ENCODE measurements around the gene RFXANK.

RFXANK gene

DNA sequence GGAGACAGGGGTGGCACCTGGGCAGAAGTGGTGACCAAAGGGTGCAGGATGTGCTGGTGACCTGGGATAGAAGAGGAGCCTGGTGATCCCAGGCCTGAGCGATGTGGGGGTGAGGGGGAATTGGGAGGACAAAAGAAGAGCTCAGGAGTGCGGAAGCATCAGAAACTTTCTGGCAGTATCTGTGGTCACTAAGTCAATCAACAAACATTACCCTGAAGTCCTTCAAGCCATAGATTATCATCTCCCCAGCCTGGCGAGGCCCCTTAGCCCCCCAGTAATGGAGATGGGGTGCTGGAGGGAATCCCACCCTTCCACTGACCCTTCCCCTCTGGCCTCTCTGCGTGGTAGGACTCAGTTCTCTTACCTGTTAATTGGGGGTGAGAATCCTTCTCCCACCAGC is 32.5 kb upstream of the RFXANK start:
- TF ChIP-seq, protein P1, sequence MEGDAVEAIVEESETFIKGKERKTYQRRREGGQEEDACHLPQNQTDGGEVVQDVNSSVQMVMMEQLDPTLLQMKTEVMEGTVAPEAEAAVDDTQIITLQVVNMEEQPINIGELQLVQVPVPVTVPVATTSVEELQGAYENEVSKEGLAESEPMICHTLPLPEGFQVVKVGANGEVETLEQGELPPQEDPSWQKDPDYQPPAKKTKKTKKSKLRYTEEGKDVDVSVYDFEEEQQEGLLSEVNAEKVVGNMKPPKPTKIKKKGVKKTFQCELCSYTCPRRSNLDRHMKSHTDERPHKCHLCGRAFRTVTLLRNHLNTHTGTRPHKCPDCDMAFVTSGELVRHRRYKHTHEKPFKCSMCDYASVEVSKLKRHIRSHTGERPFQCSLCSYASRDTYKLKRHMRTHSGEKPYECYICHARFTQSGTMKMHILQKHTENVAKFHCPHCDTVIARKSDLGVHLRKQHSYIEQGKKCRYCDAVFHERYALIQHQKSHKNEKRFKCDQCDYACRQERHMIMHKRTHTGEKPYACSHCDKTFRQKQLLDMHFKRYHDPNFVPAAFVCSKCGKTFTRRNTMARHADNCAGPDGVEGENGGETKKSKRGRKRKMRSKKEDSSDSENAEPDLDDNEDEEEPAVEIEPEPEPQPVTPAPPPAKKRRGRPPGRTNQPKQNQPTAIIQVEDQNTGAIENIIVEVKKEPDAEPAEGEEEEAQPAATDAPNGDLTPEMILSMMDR (IDR thresholded peaks at IDR 0.05; ENCODE audit: borderline replicate concordance, control extremely low read depth, extremely low read depth, insufficient read depth, missing control alignments) = no peak
- in situ Hi-C loops (cut with MboI; ENCODE audit: low sequenced_read_pairs, unreplicated experiment) = no loop called here
- no peak for DNase-seq (ENCODE audit: low spot score)

DNA sequence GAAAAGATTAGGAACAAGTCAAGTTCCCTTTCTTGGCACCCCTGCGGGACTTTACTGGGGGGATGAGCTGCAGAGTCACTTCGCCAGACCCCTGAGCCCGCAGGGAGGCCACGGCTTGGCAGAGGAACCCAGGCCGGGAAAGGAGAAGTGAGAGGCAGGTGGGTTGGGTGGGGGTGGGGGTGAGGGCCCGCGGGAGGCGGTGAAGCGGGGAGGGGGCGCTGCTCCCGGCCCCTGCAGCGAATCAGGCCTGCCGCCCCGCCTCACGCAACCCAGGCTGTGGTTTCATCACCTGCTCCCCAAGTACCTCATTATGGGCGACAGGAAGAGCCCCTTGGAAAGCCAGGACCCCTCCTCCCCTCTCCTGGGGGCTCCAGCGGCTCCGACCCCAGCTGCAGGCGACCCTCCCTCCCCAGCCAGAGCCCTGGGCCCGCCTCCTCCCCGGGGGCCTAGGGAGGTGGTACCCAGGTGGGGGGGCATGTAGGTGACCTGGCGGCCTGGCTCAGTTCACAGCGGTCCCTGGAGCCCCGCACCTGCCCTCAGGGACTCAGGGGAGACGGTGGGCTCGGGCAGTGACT is 31.5 kb upstream of the RFXANK start:
- peak; percentile 79 for DNase-seq (ENCODE audit: low spot score)

DNA sequence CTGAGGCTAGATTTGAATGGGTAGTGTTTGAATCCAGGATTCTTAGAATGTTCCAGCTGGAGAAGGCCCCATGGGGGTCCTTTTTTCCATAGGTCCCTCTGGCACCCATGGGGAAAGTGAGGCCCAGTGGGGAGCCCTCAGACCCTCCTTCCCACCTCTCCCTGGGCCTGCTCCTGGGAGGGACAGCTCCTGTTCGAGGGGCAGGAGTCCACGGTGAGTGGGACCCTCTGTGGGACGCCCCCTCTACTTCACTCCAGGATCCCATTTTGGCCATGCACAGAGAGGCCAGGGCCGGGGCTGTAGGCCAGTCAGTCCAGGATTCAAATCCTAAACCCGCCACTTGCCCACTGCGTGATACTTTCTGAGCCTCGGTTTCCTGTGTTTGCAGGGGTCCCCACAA is 29.6 kb upstream of the RFXANK start:
- in situ Hi-C loops (cut with MboI; ENCODE audit: low sequenced_read_pairs, unreplicated experiment) = no loop called here
- no peak for DNase-seq (ENCODE audit: low spot score)
- TF ChIP-seq, protein P1 (IDR thresholded peaks at IDR 0.05; ENCODE audit: borderline replicate concordance, control extremely low read depth, extremely low read depth, insufficient read depth, missing control alignments) = no peak

More for the DNA sequence above, 31.5 kb upstream of the RFXANK start:
- TF ChIP-seq, protein P1 (IDR thresholded peaks at IDR 0.05; ENCODE audit: borderline replicate concordance, control extremely low read depth, extremely low read depth, insufficient read depth, missing control alignments) = no peak
- in situ Hi-C loops (cut with MboI; ENCODE audit: low sequenced_read_pairs, unreplicated experiment) = no loop called here

DNA sequence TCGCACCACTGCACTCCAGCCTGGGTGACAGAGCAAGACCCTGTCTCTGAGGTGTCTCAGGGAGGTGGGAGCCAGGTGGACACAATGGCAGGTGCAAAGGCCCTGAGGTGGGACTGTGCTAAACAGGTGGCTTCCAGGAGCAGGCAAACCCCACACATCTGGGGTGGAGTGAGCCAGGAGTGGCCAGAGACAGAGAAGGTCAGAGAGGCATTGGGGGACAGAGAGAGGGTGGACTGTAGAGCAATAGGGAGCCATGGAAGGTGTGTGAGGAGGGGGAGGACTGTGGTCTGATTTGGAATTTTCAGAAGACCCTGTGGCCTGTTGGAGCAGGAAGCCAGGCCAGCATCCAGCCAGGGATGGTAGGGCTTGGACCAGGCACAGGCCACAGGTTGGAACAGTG is 26.7 kb upstream of the RFXANK start:
- in situ Hi-C loops (cut with MboI; ENCODE audit: low sequenced_read_pairs, unreplicated experiment) = no loop called here

DNA sequence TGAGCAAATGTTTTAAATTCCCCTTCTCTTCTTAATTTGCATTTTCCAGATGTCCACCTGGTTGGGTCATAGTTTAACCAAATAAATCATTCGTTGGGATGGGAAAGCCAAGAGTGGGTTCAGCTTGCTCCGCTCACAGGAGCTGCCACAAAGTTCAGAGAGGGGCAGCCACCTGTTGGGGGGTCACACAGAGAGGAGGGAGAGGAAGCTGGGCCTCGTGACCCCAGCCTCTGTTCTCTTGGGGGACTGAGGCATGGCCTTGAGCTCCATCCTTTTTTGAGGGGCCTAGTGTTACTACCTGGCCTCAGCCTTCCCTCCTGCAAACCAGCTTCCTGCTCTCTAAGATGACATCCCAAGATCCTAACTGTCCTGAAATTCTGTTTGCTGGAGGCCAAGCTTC is 24.4 kb upstream of the RFXANK start:
- TF ChIP-seq, protein P1 (IDR thresholded peaks at IDR 0.05; ENCODE audit: borderline replicate concordance, control extremely low read depth, extremely low read depth, insufficient read depth, missing control alignments) = no peak
- in situ Hi-C loops (cut with MboI; ENCODE audit: low sequenced_read_pairs, unreplicated experiment) = no loop called here
- no peak for DNase-seq (ENCODE audit: low spot score)

More for the DNA sequence above, 26.7 kb upstream of the RFXANK start:
- DNase-seq (ENCODE audit: low spot score) = no peak
- TF ChIP-seq, protein P1 (IDR thresholded peaks at IDR 0.05; ENCODE audit: borderline replicate concordance, control extremely low read depth, extremely low read depth, insufficient read depth, missing control alignments) = no peak

DNA sequence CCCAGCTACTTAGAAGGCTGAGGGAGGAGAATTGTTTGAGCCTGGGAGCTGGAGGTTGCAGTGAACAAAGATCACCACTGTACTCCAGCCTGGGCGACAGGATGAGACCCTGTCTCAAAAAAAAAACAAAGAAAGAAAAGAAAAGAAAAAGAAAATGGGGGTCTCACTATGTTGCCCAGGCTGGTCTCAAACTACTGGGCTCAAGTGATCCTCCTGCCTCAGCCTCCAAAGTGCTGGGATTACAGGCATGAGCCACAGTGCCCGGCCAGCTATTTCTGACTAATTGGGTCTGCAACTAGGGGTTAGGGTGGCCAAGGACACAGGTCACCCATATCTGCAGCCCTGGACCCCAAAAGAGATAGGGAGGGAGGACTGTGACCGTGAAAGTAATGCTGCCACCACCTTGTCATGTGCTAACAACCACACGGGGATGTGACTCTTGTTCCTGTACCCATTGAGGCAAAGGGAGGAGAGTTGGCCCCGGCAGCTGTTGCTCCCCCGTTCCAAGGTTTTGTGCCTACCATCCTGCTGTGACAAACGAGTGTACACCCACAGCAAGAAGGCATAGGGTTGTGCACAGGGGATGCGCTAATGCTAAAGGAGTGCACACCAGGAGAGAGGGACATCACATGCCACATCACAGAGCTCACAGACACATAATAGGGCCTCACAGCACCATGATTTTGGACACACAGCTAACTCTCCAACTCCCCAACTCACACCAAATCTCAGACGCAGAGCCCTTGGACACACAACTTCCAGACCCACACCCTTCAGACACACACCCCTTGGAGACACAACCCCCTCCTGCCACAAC is 22.6 kb upstream of the RFXANK start:
- DNase-seq (ENCODE audit: low spot score) = no peak
- in situ Hi-C loops (cut with MboI; ENCODE audit: low sequenced_read_pairs, unreplicated experiment) = no loop called here
- TF ChIP-seq, protein P1 (IDR thresholded peaks at IDR 0.05; ENCODE audit: borderline replicate concordance, control extremely low read depth, extremely low read depth, insufficient read depth, missing control alignments) = no peak
